Nephron (organoid): ENCODE results near the gene MMP24OS.

Experiments used
- H3K27ac Mint-ChIP-seq, 3 experiments: 2 replicates each; pipeline ENCODE4 v1.8.0; 2020; ENCODE audit warnings: mixed read lengths in 3 of 3, mild to moderate bottlenecking in 2 of 3, moderate library complexity in 1 of 3
- H3K27me3 Mint-ChIP-seq: 2 replicates; pipeline ENCODE4 v1.8.0; 2021; ENCODE audit warnings: low read depth, mild to moderate bottlenecking, moderate library complexity, mixed read lengths
- H3K36me3 Mint-ChIP-seq: 2 replicates; pipeline ENCODE4 v1.8.0; 2020; ENCODE audit warnings: low read depth, mixed read lengths
- H3K4me1 Mint-ChIP-seq: 2 replicates; pipeline ENCODE4 v1.8.0; 2020; ENCODE audit warnings: mixed read lengths
- H3K4me3 Mint-ChIP-seq, 3 experiments: 2 replicates each; pipeline ENCODE4 v1.8.0; 2020; ENCODE audit warnings: mild to moderate bottlenecking in 3 of 3, mixed read lengths in 3 of 3, moderate library complexity in 2 of 3
- H3K9me3 Mint-ChIP-seq: 2 replicates; pipeline ENCODE4 v1.8.0; 2020; ENCODE audit warnings: mixed read lengths
- CTCF ChIP-seq, 3 experiments: fragments of 200-600 bp; sonication (generic); IDR thresholded peaks; one replicate each; pipeline ENCODE4 v1.5.0; 2021; ENCODE audit warnings: antibody characterized with exemption in 3 of 3; ENCODE audit not compliant: unreplicated experiment in 3 of 3

The MMP24OS gene

GRCh38 chr20:35303382-35303734 lies 25.4 kb upstream of the MMP24OS start:
- no peak overlapping the region for H3K4me3 Mint-ChIP-seq
- H3K9me3 Mint-ChIP-seq, result no peaks in the 10 kb centered on the region
- peaks cover 3% of the 10 kb centered on the region for H3K36me3 Mint-ChIP-seq
- peaks cover 10% of the 10 kb centered on the region for H3K27me3 Mint-ChIP-seq
- no peaks in the 10 kb centered on the region for H3K4me1 Mint-ChIP-seq
- H3K27ac Mint-ChIP-seq, result peak overlapping the region in 1 of 3 experiments; percentile 87
- TF ChIP-seq CTCF (IDR thresholded peaks at IDR 0.05; ENCODE audit: unreplicated experiment in 3 of 3), result no peak

GRCh38 chr20:35302421-35303335 lies 24.8 kb upstream of the MMP24OS start:
- Mint-ChIP-seq H3K4me3 (no peak overlapping the region), H3K27ac (peak overlapping the region in 2 of 3 experiments; percentile 85 to 87), H3K36me3 (peaks cover 3% of the 10 kb centered on the region), H3K4me1 (no peaks in the 10 kb centered on the region), H3K9me3 (no peaks in the 10 kb centered on the region), H3K27me3 (peaks cover 10% of the 10 kb centered on the region)
- TF ChIP-seq CTCF (IDR thresholded peaks at IDR 0.05; ENCODE audit: unreplicated experiment in 3 of 3), result no peak

- Mint-ChIP-seq H3K4me1 (no peaks in the 10 kb centered on the region), H3K36me3 (peaks cover 2% of the 10 kb centered on the region), H3K27ac (peak overlapping the region; percentile 24 to 87 (median 53)), H3K4me3 (no peak overlapping the region), H3K27me3 (peaks cover 14% of the 10 kb centered on the region), H3K9me3 (no peaks in the 10 kb centered on the region)
- TF ChIP-seq CTCF (IDR thresholded peaks at IDR 0.05; ENCODE audit: unreplicated experiment in 3 of 3), result no peak
Observed at GRCh38 chr20:35301426-35301825, 23.5 kb upstream of the MMP24OS start.

- H3K9me3 Mint-ChIP-seq, result no peaks in the 10 kb centered on the region
- H3K36me3 Mint-ChIP-seq, result no peaks in the 10 kb centered on the region
Observed at GRCh38 chr20:35300469-35301262, 22.7 kb upstream of the MMP24OS start.

GRCh38 chr20:35299780-35300179 lies 21.9 kb upstream of the MMP24OS start:
- Mint-ChIP-seq H3K4me1 (no peaks in the 10 kb centered on the region), H3K27ac (peak overlapping the region in 1 of 3 experiments; percentile 16), H3K9me3 (no peaks in the 10 kb centered on the region), H3K27me3 (peaks cover 14% of the 10 kb centered on the region), H3K4me3 (no peak overlapping the region), H3K36me3 (no peaks in the 10 kb centered on the region)
- no peak for TF ChIP-seq CTCF (IDR thresholded peaks at IDR 0.05; ENCODE audit: unreplicated experiment in 3 of 3)

More at GRCh38 chr20:35300469-35301262, 22.7 kb upstream of the MMP24OS start:
- TF ChIP-seq CTCF (IDR thresholded peaks at IDR 0.05; ENCODE audit: unreplicated experiment in 3 of 3), result no peak
- Mint-ChIP-seq H3K4me3 (no peak overlapping the region), H3K27me3 (peaks cover 14% of the 10 kb centered on the region), H3K4me1 (no peaks in the 10 kb centered on the region), H3K27ac (peak overlapping the region in 1 of 3 experiments; percentile 17)
